GM23338 (cell line): ENCODE measurements around the gene NECAP2.

ENCODE experiments used
- CREB1 ChIP-seq: fragments of 250-450 bp; sonication (Bioruptor Pico); IDR thresholded peaks from 2 replicates; pipeline ENCODE4 v1.5.0; 2020; ENCODE audit warnings: low read depth, mild to moderate bottlenecking, moderate library complexity
- CTCF ChIP-seq, 2 experiments: fragments of 200-600 bp in 1 of 2; sonication (generic) in 1 of 2; conservative IDR thresholded peaks; 2 replicates each; pipeline versions ENCODE4 v1.5.1 to v1.6.1; 2016 to 2017; ENCODE audit warnings: antibody characterized with exemption in 2 of 2, low read depth in 2 of 2, mild to moderate bottlenecking in 2 of 2, moderate library complexity in 1 of 2
- EZH2 ChIP-seq: fragments of 200-600 bp; sonication (generic); IDR thresholded peaks from one replicate; pipeline ENCODE4 v1.8.0; 2017; ENCODE audit warnings: antibody characterized with exemption, mild to moderate bottlenecking, low read depth; ENCODE audit not compliant: unreplicated experiment
- EZH2phosphoT487 ChIP-seq: fragments of 200-600 bp; sonication (generic); IDR thresholded peaks from one replicate; pipeline ENCODE4 v1.8.1; 2018; ENCODE audit warnings: antibody characterized with exemption; ENCODE audit not compliant: unreplicated experiment
- JUNB ChIP-seq: IDR thresholded peaks from one replicate; pipeline ENCODE4 v1.6.1; 2016; ENCODE audit warnings: antibody characterized with exemption; ENCODE audit not compliant: unreplicated experiment
- POLR2AphosphoS5 ChIP-seq: IDR thresholded peaks from 2 replicates; pipeline ENCODE4 v1.6.1; 2016; ENCODE audit warnings: antibody characterized with exemption, low read depth
- REST ChIP-seq: IDR thresholded peaks from one replicate; pipeline ENCODE4 v1.6.1; 2018; ENCODE audit warnings: antibody characterized with exemption; ENCODE audit not compliant: unreplicated experiment
- STAT1 ChIP-seq: IDR thresholded peaks from one replicate; pipeline ENCODE4 v1.6.1; 2016; ENCODE audit warnings: antibody characterized with exemption; ENCODE audit not compliant: unreplicated experiment
- ZNF114 ChIP-seq: fragments of 250-450 bp; sonication (Bioruptor Pico); IDR thresholded peaks from 2 replicates; pipeline ENCODE4 v1.5.0; 2020; ENCODE audit warnings: mild to moderate bottlenecking, moderate library complexity

DNA sequence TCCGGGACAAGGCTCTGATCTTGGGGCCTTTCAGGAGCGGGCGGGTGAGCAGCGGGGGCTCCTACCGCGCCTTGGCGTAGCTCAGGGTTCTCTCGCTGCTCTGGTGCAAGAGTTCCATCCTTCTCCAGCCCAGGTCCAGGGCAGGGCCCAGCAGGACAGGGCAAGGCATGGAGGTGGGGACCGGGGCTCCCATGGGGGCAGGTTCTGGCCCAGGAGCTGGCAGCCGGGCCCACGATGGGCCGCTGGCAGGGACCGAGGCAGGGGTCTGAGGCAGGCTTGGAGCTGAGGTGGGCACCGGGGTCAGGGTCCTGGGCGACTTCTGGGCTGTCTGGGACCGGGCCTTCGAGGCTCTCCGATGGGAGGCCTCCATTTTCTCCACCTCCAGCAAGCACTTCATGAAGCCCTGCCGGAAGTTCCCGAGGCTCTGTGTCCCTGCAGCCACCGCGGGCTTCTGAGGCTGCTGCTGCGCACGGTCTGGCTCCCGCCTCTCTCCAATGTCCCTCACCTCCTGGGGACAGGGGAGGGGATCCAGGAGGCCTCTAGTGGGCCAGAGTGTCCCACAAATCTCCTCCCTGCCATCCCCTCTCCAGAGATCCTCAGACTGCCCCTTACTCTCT lies 30.9 kb upstream of the NECAP2 start:
- TF ChIP-seq CTCF (conservative IDR thresholded peaks at IDR 0.05; ENCODE audit: low read depth in 2 of 2) (no peak), EZH2phosphoT487 (no peak), REST (no peak), EZH2 (no peak), ZNF114 (CRISPR knock-in tag) (no peak), POLR2AphosphoS5 (no peak), CREB1 (CRISPR knock-in tag) (no peak), STAT1 (no peak), JUNB (no peak)
